Epidermal melanocyte (primary cell): ENCODE measurements around the gene BORCS6.
A peak's percentile ranks its signal among the peaks of the same experiment; 100 is the strongest.

ENCODE experiments used
- DNase-seq: peaks from one replicate; pipeline ENCODE4 v3.0.0; 2011; ENCODE audit warnings: low spot score; ENCODE audit not compliant: insufficient read length

BORCS6 gene

GRCh38 chr17:8143581-8144400 lies 46.2 kb downstream of the BORCS6 start:
- DNase-seq, result no peak

GRCh38 chr17:8142887-8143580 lies 46.9 kb downstream of the BORCS6 start:
- no peak for DNase-seq

- no peak for DNase-seq
These were observed 47.7 kb downstream of the BORCS6 start for GRCh38 chr17:8142158-8142886.

GRCh38 chr17:8141741-8142140 lies 48.2 kb downstream of the BORCS6 start:
- DNase-seq, result no peak

- no peak for DNase-seq
These were observed 48.9 kb downstream of the BORCS6 start for GRCh38 chr17:8141045-8141444.

- DNase-seq, result no peak
These were observed 49.6 kb downstream of the BORCS6 start for GRCh38 chr17:8140065-8141029.

GRCh38 chr17:8138672-8139371 lies 51.2 kb downstream of the BORCS6 start:
- peak; percentile 96 for DNase-seq

- no peak for DNase-seq
These were observed 51.7 kb downstream of the BORCS6 start for GRCh38 chr17:8138374-8138671.
